H9 (cell line): ENCODE data around the gene SCUBE1. TPM values are rescaled to one million over a fixed set of nuclear protein-coding genes. Genes with fewer than 3 reads are reported as not detected.

Source experiments
- DNase-seq: peaks from one replicate; pipeline ENCODE4 v3.0.0-alpha.2; 2017
- H2AFZ ChIP-seq: one replicate; pipeline ENCODE4 v1.6.1; 2013; ENCODE audit warnings: mild to moderate bottlenecking, low read length, control low read depth, moderate library complexity
- H2AK5ac ChIP-seq: 2 replicates; pipeline ENCODE4 v1.6.1; 2013; ENCODE audit warnings: low read length, control low read depth, mixed read lengths; ENCODE audit not compliant: insufficient read length
- H2BK120ac ChIP-seq: one replicate; pipeline ENCODE4 v1.6.1; 2013; ENCODE audit warnings: low read depth, mild to moderate bottlenecking, low read length, control low read depth, inconsistent platforms; ENCODE audit not compliant: poor library complexity, severe bottlenecking
- H2BK12ac ChIP-seq: 2 replicates; pipeline ENCODE4 v1.6.1; 2013; ENCODE audit warnings: low read length, control low read depth, mixed read lengths, low read depth; ENCODE audit not compliant: insufficient read length
- H2BK15ac ChIP-seq: 2 replicates; pipeline ENCODE4 v1.6.1; 2013; ENCODE audit warnings: low read depth, low read length, control low read depth
- H2BK20ac ChIP-seq: one replicate; pipeline ENCODE4 v1.6.1; 2013; ENCODE audit warnings: low read depth, mild to moderate bottlenecking, low read length, control low read depth, inconsistent platforms; ENCODE audit not compliant: poor library complexity, severe bottlenecking
- H2BK5ac ChIP-seq: 2 replicates; pipeline ENCODE4 v1.6.1; 2013; ENCODE audit warnings: low read length, control low read depth, mixed read lengths; ENCODE audit not compliant: insufficient read length
- H3K14ac ChIP-seq: 2 replicates; pipeline ENCODE4 v1.6.1; 2013; ENCODE audit warnings: low read length, control low read depth; ENCODE audit not compliant: insufficient read depth
- H3K18ac ChIP-seq: 2 replicates; pipeline ENCODE4 v1.6.1; 2013; ENCODE audit warnings: low read depth, mild to moderate bottlenecking, mixed read lengths, low read length, control low read depth; ENCODE audit not compliant: insufficient read length
- H3K23ac ChIP-seq: 2 replicates; pipeline ENCODE4 v1.6.1; 2013; ENCODE audit warnings: low read length, control low read depth, mixed read lengths, low read depth; ENCODE audit not compliant: insufficient read length
- H3K23me2 ChIP-seq: 2 replicates; pipeline ENCODE4 v1.6.1; 2013; ENCODE audit warnings: low read depth, mild to moderate bottlenecking, mixed read lengths, low read length, control low read depth; ENCODE audit not compliant: insufficient read length, poor library complexity, severe bottlenecking
- H3K27ac ChIP-seq: 2 replicates; pipeline ENCODE4 v1.5.1; 2013; ENCODE audit warnings: low read length, control low read depth, mixed read lengths, low read depth; ENCODE audit not compliant: insufficient read length
- H3K27me3 ChIP-seq: 2 replicates; pipeline ENCODE4 v1.6.1; 2013; ENCODE audit warnings: low read length, control low read depth, inconsistent platforms; ENCODE audit not compliant: insufficient read depth
- H3K4ac ChIP-seq: 2 replicates; pipeline ENCODE4 v1.6.1; 2013; ENCODE audit warnings: low read depth, mild to moderate bottlenecking, control low read depth, inconsistent platforms, low read length, moderate library complexity
- H3K4me1 ChIP-seq: 2 replicates; pipeline ENCODE4 v1.6.1; 2013; ENCODE audit warnings: low read length, control low read depth, inconsistent platforms; ENCODE audit not compliant: insufficient read depth
- H3K4me2 ChIP-seq: 2 replicates; pipeline ENCODE4 v1.6.1; 2013; ENCODE audit warnings: low read length, control low read depth, mixed read lengths; ENCODE audit not compliant: insufficient read length, insufficient read depth
- H3K56ac ChIP-seq: 2 replicates; pipeline ENCODE4 v1.6.1; 2013; ENCODE audit warnings: low read depth, mild to moderate bottlenecking, mixed read lengths, low read length, control low read depth; ENCODE audit not compliant: insufficient read length
- H3K79me1 ChIP-seq: 2 replicates; pipeline ENCODE4 v1.6.1; 2013; ENCODE audit warnings: low read depth, mild to moderate bottlenecking, moderate library complexity, low read length, control low read depth, inconsistent platforms; ENCODE audit not compliant: insufficient read depth, poor library complexity, severe bottlenecking
- H3K79me2 ChIP-seq: 2 replicates; pipeline ENCODE4 v1.6.1; 2013; ENCODE audit warnings: low read length, control low read depth, inconsistent platforms; ENCODE audit not compliant: insufficient read depth
- H3K9ac ChIP-seq: 2 replicates; pipeline ENCODE4 v1.6.1; 2013; ENCODE audit warnings: low read length, control low read depth, mixed read lengths; ENCODE audit not compliant: insufficient read length; ENCODE audit errors: extremely low read depth
- H3K9me3 ChIP-seq: one replicate; pipeline ENCODE4 v1.6.1; 2013; ENCODE audit warnings: low read depth, low read length, inconsistent platforms; ENCODE audit not compliant: control insufficient read depth
- H3T11ph ChIP-seq: one replicate; pipeline ENCODE4 v1.6.1; 2013; ENCODE audit warnings: mild to moderate bottlenecking, low read length, control low read depth, inconsistent platforms
- H4K20me1 ChIP-seq: one replicate; pipeline ENCODE4 v1.6.1; 2013; ENCODE audit not compliant: control insufficient read depth, insufficient read length, insufficient read depth
- H4K5ac ChIP-seq: 2 replicates; pipeline ENCODE4 v1.6.1; 2013; ENCODE audit warnings: low read depth, mild to moderate bottlenecking, mixed read lengths, low read length, control low read depth; ENCODE audit not compliant: insufficient read length
- H4K8ac ChIP-seq: replicated peaks from 2 replicates; pipeline ENCODE4 v1.6.1; 2013; ENCODE audit warnings: low read length, control low read depth, mixed read lengths, low read depth; ENCODE audit not compliant: insufficient read length
- H4K91ac ChIP-seq: 2 replicates; pipeline ENCODE4 v1.6.1; 2013; ENCODE audit warnings: low read depth, mild to moderate bottlenecking, moderate library complexity, mixed read lengths, low read length, control low read depth; ENCODE audit not compliant: insufficient read length
- H3K27ac Mint-ChIP-seq, 3 experiments: 2 replicates in 2 of 3; 3 replicates in 1 of 3; pipeline ENCODE4 v1.8.0; 2020 to 2021; ENCODE audit warnings: mixed read lengths in 3 of 3, mild to moderate bottlenecking in 1 of 3, moderate library complexity in 1 of 3
- H3K27me3 Mint-ChIP-seq: 2 replicates; pipeline ENCODE4 v1.8.0; 2021; ENCODE audit warnings: low read depth, mild to moderate bottlenecking, moderate library complexity, mixed read lengths
- H3K36me3 Mint-ChIP-seq, 3 experiments: 2 replicates in 2 of 3; 3 replicates in 1 of 3; pipeline ENCODE4 v1.8.0; 2020 to 2021; ENCODE audit warnings: low read depth in 3 of 3, mixed read lengths in 3 of 3; ENCODE audit not compliant: insufficient read depth in 1 of 3
- H3K4me1 Mint-ChIP-seq, 2 experiments: 2 replicates each; pipeline ENCODE4 v1.8.0; 2020; ENCODE audit warnings: mixed read lengths in 2 of 2
- H3K4me3 Mint-ChIP-seq, 2 experiments: 2 replicates in 1 of 2; 3 replicates in 1 of 2; pipeline ENCODE4 v1.8.0; 2020 to 2021; ENCODE audit warnings: mild to moderate bottlenecking in 2 of 2, mixed read lengths in 2 of 2, moderate library complexity in 1 of 2
- H3K9me3 Mint-ChIP-seq, 2 experiments: 2 replicates in 1 of 2; 3 replicates in 1 of 2; pipeline ENCODE4 v1.8.0; 2020; ENCODE audit warnings: mild to moderate bottlenecking in 2 of 2, mixed read lengths in 2 of 2, moderate library complexity in 1 of 2
- WGBS: extraction: QIAGEN DNeasy Blood & Tissue Kit; methylation state at CpG from one replicate; pipeline ENCODE4 v1.1.7; 2013; ENCODE audit warnings: missing lambda C conversion rate, low lambda C conversion rate, mixed read lengths; ENCODE audit not compliant: insufficient read length; ENCODE audit errors: extremely low coverage; 5-methylcytosine and 5-hydroxymethylcytosine counted together
- total RNA-seq: library from RNA; stranded (reverse); gene quantifications from 2 replicates; pipeline ENCODE4 v1.2.1, GENCODE V29; 2021
- TF ChIP-seq, protein P1 (sequence below): fragments of 200-600 bp; sonication (generic); conservative IDR thresholded peaks from 3 replicates; pipeline ENCODE4 v1.8.0; 2021; ENCODE audit warnings: antibody characterized with exemption, mild to moderate bottlenecking

The SCUBE1 gene
- total RNA-seq, 1 experiment from 2014 or later = 1.2 TPM

DNA sequence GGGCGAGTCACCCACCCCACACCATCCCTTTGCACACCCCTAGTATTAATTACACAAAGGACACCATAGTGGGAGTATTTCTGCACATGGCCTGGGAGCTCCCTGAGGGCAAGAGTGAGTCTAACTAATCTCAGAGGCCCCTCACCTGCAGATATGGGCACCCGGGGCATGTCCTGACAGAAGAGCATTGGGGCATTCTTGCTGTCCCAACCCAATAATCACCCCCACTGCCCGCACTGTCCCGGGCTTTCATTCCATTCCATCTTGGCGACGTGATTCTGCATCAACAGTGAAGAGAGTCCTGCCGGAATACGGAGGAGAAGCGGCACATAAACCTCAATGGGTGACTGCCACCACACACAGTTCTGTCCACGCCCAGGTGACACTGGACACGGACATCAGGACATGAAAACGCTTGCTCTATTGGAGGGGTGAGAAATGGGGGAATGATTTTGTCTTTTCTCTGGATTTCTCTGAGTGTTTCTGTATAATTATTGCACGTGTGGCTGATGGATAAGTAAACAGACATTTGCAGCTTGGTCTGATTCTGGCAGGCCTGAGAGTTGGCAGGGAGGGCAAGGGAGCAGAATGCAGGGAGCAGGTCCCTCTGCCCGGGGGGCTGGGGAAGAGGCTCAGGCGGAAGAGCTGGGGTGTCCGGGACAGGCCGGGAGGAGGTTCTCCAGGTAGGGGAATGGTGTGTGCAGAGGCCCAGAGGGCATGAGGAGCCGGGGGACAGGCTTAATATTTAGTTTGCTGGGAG, 38.2 kb downstream of the SCUBE1 start:
- H3K27ac Mint-ChIP-seq = no peak overlapping the region; a peak in 2 of 7 replicates
- Histone ChIP-seq H2BK12ac (no peak overlapping the region), H4K5ac (no peak overlapping the region), H3K27me3 (no peaks in the 10 kb centered on the region), H2BK120ac (no peak overlapping the region), H3K4me1 (no peaks in the 10 kb centered on the region), H4K20me1 (no peaks in the 10 kb centered on the region), H3K79me2 (no peaks in the 10 kb centered on the region), H3K9ac (no peak overlapping the region), H3T11ph (no peak overlapping the region), H2BK5ac (no peak overlapping the region), H3K18ac (no peak overlapping the region), H2BK15ac (no peak overlapping the region), H4K8ac (no peak overlapping the region), H3K14ac (no peak overlapping the region; the same call in 1 of the 2 replicates), H4K91ac (no peak overlapping the region), H3K23me2 (no peaks in the 10 kb centered on the region), H3K4ac (no peak overlapping the region), H2BK20ac (no peak overlapping the region), H3K9me3 (no peaks in the 10 kb centered on the region), H3K23ac (no peak overlapping the region), H3K27ac (no peak overlapping the region), H2AK5ac (no peak overlapping the region), H3K79me1 (no peaks in the 10 kb centered on the region), H3K4me2 (no peak overlapping the region), H2AFZ (no peak overlapping the region), H3K56ac (no peak overlapping the region)
- H3K9me3 Mint-ChIP-seq = no peaks in the 10 kb centered on the region
- TF ChIP-seq, protein P1, sequence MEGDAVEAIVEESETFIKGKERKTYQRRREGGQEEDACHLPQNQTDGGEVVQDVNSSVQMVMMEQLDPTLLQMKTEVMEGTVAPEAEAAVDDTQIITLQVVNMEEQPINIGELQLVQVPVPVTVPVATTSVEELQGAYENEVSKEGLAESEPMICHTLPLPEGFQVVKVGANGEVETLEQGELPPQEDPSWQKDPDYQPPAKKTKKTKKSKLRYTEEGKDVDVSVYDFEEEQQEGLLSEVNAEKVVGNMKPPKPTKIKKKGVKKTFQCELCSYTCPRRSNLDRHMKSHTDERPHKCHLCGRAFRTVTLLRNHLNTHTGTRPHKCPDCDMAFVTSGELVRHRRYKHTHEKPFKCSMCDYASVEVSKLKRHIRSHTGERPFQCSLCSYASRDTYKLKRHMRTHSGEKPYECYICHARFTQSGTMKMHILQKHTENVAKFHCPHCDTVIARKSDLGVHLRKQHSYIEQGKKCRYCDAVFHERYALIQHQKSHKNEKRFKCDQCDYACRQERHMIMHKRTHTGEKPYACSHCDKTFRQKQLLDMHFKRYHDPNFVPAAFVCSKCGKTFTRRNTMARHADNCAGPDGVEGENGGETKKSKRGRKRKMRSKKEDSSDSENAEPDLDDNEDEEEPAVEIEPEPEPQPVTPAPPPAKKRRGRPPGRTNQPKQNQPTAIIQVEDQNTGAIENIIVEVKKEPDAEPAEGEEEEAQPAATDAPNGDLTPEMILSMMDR = no peak
- H3K4me1 Mint-ChIP-seq = peaks cover 0 to 17% of the 10 kb centered on the region in 2 experiments; a peak in 2 of 4 replicates
- DNase-seq = no peak
- H3K36me3 Mint-ChIP-seq = no peaks in the 10 kb centered on the region; a peak in 1 of 7 replicates
- H3K4me3 Mint-ChIP-seq = no peak overlapping the region
- peaks cover 7% of the 10 kb centered on the region for H3K27me3 Mint-ChIP-seq
- no CpG with 5 or more reads among the region's 18 CpGs for WGBS
